LNCaP clone FGC (cell line): Measurements from ENCODE around the gene SLC52A1.

Source experiments
- DNase-seq: peaks from one replicate; pipeline ENCODE4 v3.0.0-alpha.2; 2011; ENCODE audit warnings: low read depth
- H3K4me3 ChIP-seq: 2 replicates; pipeline ENCODE4 v1.5.1; 2011; ENCODE audit warnings: mild to moderate bottlenecking, low read depth, low read length, control low read depth
- CTCF ChIP-seq: IDR thresholded peaks from 2 replicates; pipeline ENCODE4 v1.5.1; 2012; ENCODE audit warnings: mild to moderate bottlenecking; ENCODE audit not compliant: control insufficient read depth, insufficient read depth; ENCODE audit errors: extremely low read depth

Gene SLC52A1

GRCh38 chr17:4987767-4988567, 47.3 kb downstream of the SLC52A1 start:
- peak overlapping the region; percentile 94 for H3K4me3 ChIP-seq
- no peak for TF ChIP-seq CTCF
- DNase-seq: no peak

- peak; percentile 70 for TF ChIP-seq CTCF
- no peak for DNase-seq
- H3K4me3 ChIP-seq: peak within 1 kb of the TSS; percentile 94
Observed at GRCh38 chr17:4986951-4987766, 48.1 kb downstream of the SLC52A1 start, which contains the start of gene CAMTA2. Gene CAMTA2 (minus strand): TSS chr17:4987675. CDS start chr17:4986222, 1,453 bp downstream.

GRCh38 chr17:4986403-4986802, 48.8 kb downstream of the SLC52A1 start:
- DNase-seq: no peak
- TF ChIP-seq CTCF: no peak
- H3K4me3 ChIP-seq: peak overlapping the region; percentile 94
